GM12874 (cell line): ENCODE results near the gene NUDT4.

Source experiments
- CTCF ChIP-seq: IDR thresholded peaks from 2 replicates; pipeline ENCODE4 v1.5.1; 2011; ENCODE audit warnings: low read depth, mild to moderate bottlenecking, control low read depth, low read length, moderate library complexity; ENCODE audit not compliant: insufficient read depth

Gene NUDT4

GRCh38 chr12:93377252-93378195, at the start of gene NUDT4:
NUDT4 (plus strand) TSS chr12:93377925; CDS start chr12:93378323, 398 bp downstream.
- no peak for TF ChIP-seq CTCF

GRCh38 chr12:93333054-93333453, 44.7 kb upstream of the NUDT4 start:
- no peak for TF ChIP-seq CTCF

GRCh38 chr12:93333828-93334227, 43.9 kb upstream of the NUDT4 start:
- no peak for TF ChIP-seq CTCF

GRCh38 chr12:93335603-93336162, 42.0 kb upstream of the NUDT4 start:
- TF ChIP-seq CTCF = no peak

GRCh38 chr12:93336291-93336741, 41.4 kb upstream of the NUDT4 start:
- TF ChIP-seq CTCF = no peak

- no peak for TF ChIP-seq CTCF
These were observed 39.1 kb upstream of the NUDT4 start for GRCh38 chr12:93338598-93338997.

- TF ChIP-seq CTCF = no peak
These were observed 38.0 kb upstream of the NUDT4 start for GRCh38 chr12:93339695-93340094.
